Thyroid gland (tissue), 4 donors: Measurements from ENCODE around the gene EIF3A. TPM values are rescaled to one million over a fixed set of nuclear protein-coding genes. Genes with fewer than 3 reads are reported as not detected.

Experiments used
- DNase-seq, 2 donors: peaks; one replicate each; pipeline ENCODE4 v3.0.0-alpha.2; 2019
- H3K27ac ChIP-seq, 3 donors: fragments of 200-600 bp; sonication (generic); 1 replicate in 2 of 3; 2 replicates in 1 of 3; pipeline ENCODE4 v1.5.1; 2016 to 2019; ENCODE audit warnings: mild to moderate bottlenecking in 1 of 3, moderate library complexity in 1 of 3
- H3K27me3 ChIP-seq: fragments of 200-600 bp; sonication (generic); one replicate; pipeline ENCODE4 v1.5.1; 2019
- H3K36me3 ChIP-seq, 2 donors: fragments of 200-600 bp; sonication (generic); one replicate each; pipeline ENCODE4 v1.5.1; 2016 to 2019
- H3K4me1 ChIP-seq, 2 donors: fragments of 200-600 bp; sonication (generic); one replicate each; pipeline ENCODE4 v1.5.1; 2017 to 2019
- H3K4me3 ChIP-seq, 3 donors: fragments of 200-600 bp; sonication (generic); replicated peaks in 1 of 3; 1 replicate in 2 of 3; 2 replicates in 1 of 3; pipeline ENCODE4 v1.5.1; 2016; ENCODE audit warnings: mild to moderate bottlenecking in 1 of 3
- H3K9me3 ChIP-seq: fragments of 200-600 bp; sonication (generic); one replicate; pipeline ENCODE4 v1.5.1; 2017
- POLR2A ChIP-seq, 2 donors: fragments of 450-650 bp; IDR thresholded peaks; one replicate each; pipeline ENCODE4 v1.6.1; 2017; ENCODE audit warnings: antibody characterized with exemption in 2 of 2, mild to moderate bottlenecking in 2 of 2, moderate library complexity in 1 of 2
- WGBS, 2 donors: methylation state at CpG; one replicate each; pipeline ENCODE4 v1.1.5; 2017; 5-methylcytosine and 5-hydroxymethylcytosine counted together
- intact Hi-C: fragments of 100-400 bp; cut with DNase I; formaldehyde crosslinking; loops from one replicate; pipeline ENCODE4 v1.15.1; 2023
- total RNA-seq, 4 donors: library from RNA; depleted of rRNA; stranded (reverse); fragments of >200 nt; gene quantifications; one replicate each; pipeline ENCODE4 v1.2.3, GENCODE V29; 2016
- TF ChIP-seq, protein P1 (sequence below), 6 experiments: fragments of 200-600 bp in 3 of 6; fragments of 450-650 bp in 3 of 6; sonication (generic) in 3 of 6; IDR thresholded peaks; one replicate each; pipeline ENCODE4 v1.5.1; 2016 to 2019; ENCODE audit warnings: antibody characterized with exemption in 6 of 6, mild to moderate bottlenecking in 2 of 6, inconsistent platforms in 1 of 6, moderate library complexity in 1 of 6

The EIF3A gene
- total RNA-seq, 4 donors from 2014 or later, result 85.6 to 113 (median 102) TPM

DNA sequence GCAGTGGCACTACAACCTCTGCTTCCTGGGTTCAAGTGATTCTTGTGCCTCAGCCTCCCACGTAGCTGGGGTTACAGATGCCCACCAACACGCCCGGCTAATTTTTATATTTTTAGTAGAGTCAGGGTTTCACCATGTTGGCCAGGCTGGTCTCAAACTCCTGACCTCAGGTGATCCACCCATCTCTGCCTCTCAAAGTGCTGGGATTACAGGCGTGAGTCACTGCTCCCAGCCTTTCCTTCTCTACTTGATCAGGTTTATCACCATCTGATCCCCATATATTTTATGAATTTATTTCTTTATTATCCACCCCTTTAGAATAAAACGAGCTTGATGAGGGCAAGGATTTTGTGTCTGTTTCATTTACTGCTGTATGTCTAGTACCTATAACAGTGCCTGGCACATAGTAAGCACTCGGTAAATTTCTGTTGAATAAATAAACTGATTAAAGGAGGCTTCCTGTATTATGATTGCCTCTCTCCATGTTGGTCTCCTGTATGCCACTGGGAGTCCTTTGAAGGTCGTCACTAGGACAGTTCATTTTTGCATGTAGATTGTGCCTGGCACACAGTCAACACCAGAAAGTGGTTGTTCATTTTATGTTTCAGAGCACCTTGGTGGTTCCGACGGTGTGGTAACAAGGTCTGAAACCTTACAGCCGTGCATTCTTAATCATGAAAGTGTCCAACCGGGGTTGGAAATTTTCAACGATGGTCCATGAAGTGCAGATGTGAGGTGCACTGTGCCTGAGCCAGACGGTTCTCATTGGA lies 9.6 kb upstream of the EIF3A start:
- Histone ChIP-seq H3K4me1 (no peaks in the 10 kb centered on the region), H3K27me3 (no peaks in the 10 kb centered on the region), H3K9me3 (no peaks in the 10 kb centered on the region), H3K4me3 (no peak overlapping the region), H3K27ac (no peak overlapping the region), H3K36me3 (no peaks in the 10 kb centered on the region)
- intact Hi-C loops, result no loop called here
- WGBS, 2 donors, result 74 to 76% methylated on average over 13 of the region's 13 CpGs
- TF ChIP-seq POLR2A (IDR thresholded peaks at IDR 0.05), result no peak
- TF ChIP-seq, protein P1, sequence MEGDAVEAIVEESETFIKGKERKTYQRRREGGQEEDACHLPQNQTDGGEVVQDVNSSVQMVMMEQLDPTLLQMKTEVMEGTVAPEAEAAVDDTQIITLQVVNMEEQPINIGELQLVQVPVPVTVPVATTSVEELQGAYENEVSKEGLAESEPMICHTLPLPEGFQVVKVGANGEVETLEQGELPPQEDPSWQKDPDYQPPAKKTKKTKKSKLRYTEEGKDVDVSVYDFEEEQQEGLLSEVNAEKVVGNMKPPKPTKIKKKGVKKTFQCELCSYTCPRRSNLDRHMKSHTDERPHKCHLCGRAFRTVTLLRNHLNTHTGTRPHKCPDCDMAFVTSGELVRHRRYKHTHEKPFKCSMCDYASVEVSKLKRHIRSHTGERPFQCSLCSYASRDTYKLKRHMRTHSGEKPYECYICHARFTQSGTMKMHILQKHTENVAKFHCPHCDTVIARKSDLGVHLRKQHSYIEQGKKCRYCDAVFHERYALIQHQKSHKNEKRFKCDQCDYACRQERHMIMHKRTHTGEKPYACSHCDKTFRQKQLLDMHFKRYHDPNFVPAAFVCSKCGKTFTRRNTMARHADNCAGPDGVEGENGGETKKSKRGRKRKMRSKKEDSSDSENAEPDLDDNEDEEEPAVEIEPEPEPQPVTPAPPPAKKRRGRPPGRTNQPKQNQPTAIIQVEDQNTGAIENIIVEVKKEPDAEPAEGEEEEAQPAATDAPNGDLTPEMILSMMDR (IDR thresholded peaks at IDR 0.05), result no peak
- DNase-seq, result no peak

DNA sequence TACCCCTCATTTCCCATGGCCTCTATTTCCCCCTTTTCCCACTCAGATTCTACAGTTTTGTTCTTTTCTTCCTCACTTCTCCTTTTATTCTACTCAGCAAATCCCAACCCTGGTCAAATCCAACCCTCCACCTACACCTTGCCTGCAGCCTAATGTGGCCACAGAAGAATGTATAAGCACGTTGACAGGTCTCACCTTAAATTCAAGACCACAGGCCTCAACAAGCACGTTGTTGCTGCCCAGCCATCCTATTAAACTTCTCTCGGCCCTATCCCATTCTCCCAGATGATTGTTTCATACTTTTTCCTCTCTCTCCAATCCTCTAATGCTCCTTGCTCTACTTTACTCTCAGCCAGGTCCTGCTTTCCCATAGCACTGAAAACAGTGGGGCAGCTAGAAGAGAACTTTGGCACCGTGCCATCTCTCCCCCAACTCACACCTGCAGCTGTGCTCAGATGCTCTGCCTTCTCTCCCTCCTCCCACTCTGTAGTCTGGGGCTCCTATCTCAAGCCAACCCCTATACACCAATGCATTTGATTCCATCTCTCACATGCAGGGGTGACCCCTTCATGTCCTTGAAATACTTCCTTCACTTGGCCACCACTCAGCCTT lies 6.8 kb upstream of the EIF3A start:
- DNase-seq, result no peak
- no peaks in the 10 kb centered on the region for H3K4me1 ChIP-seq
- intact Hi-C loops, result no loop called here
- H3K27me3 ChIP-seq, result no peaks in the 10 kb centered on the region
- no peak for TF ChIP-seq POLR2A (IDR thresholded peaks at IDR 0.05)
- TF ChIP-seq, protein P1 (IDR thresholded peaks at IDR 0.05), result no peak
- no peak overlapping the region for H3K27ac ChIP-seq
- H3K4me3 ChIP-seq, result no peak overlapping the region
- 49 to 52% methylated on average over 4 of the region's 4 CpGs for whole genome bisulfite sequencing, 2 donors
- H3K36me3 ChIP-seq, result no peaks in the 10 kb centered on the region
- H3K9me3 ChIP-seq, result no peaks in the 10 kb centered on the region

DNA sequence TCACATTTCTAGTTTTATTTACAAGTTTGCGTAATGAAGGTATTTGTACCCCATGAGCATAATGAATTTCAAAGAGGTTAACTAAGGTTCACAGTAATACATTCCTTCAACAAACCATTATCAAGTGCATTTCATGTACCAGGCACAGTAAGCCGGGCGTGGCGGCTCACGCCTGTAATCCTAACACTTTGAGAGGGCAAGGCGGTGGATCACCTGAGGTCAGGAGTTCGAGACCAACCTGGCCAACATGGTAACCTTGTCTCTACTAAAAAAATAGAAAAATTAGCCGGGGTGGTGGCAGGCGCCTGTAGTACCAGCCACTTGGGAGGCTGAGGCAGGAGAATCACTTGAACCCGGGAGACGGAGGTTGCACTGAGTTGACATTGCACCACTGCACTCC lies 4.3 kb upstream of the EIF3A start:
- peaks cover 0 to 5% of the 10 kb centered on the region in 2 donors for H3K4me1 ChIP-seq
- no peaks in the 10 kb centered on the region for H3K36me3 ChIP-seq
- 92 to 93% methylated on average over 11 of the region's 11 CpGs for WGBS, 2 donors
- DNase-seq, result no peak
- no peak overlapping the region for H3K27ac ChIP-seq
- no peaks in the 10 kb centered on the region for H3K27me3 ChIP-seq
- H3K9me3 ChIP-seq, result no peaks in the 10 kb centered on the region
- intact Hi-C loops, result no loop called here
- no peak overlapping the region for H3K4me3 ChIP-seq
- TF ChIP-seq POLR2A (IDR thresholded peaks at IDR 0.05), result no peak
- TF ChIP-seq, protein P1 (IDR thresholded peaks at IDR 0.05), result no peak

DNA sequence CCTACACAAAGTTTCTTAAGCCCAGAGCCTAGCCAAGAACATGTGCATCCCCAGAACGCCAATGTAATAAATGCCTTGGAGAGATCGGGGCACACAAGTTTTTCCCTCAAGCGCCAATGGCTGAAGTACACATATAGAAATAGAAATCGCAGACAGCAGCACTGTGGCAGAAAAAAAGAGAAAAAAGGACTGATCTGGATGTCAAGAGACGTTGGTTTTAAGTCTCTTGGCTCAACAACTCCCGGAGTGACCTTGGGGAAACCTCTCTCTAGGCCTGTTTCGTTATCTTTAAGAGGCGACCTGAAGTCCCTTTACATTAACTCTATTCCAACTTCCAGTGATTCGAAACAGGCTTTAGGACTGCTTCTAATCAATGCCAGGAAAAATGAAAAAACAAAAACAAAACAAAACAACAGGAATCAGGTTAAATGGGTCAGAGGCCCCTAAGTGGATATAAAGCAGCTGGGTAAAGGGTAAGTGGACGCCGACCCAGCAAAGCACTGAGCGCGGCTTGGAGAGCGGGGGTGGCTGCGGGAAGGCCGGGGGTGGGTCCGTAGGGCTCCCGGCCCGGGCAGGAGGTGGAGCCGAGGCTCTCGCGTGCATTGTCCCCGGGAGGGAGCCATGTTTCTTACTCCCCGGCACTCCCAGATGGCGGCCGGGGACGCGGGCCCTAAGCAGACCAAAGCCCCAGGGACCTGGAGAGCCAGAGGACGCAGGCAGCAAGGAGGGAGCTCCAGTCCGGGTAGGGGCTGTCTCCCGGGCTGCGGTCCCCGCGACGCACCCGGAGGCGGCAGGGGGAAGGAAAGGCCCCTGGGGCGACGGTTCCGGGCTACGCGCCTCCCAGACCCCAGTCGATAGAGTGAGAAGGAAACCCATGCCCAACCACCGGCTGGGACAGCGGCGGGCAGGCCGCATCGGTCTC lies 757 bp downstream of the EIF3A start:
- Histone ChIP-seq H3K27me3 (no peaks in the 10 kb centered on the region), H3K4me1 (peaks cover 26 to 30% of the 10 kb centered on the region in 2 donors), H3K36me3 (no peaks in the 10 kb centered on the region), H3K27ac (peak overlapping the region; percentile 95 to 99 (median 97)), H3K4me3 (peak overlapping the region; percentile 54 to 73 (median 63)), H3K9me3 (no peaks in the 10 kb centered on the region)
- 0 to 1% methylated on average over 23 of the region's 48 CpGs for WGBS, 2 donors
- intact Hi-C loops, result no loop called here
- TF ChIP-seq POLR2A (IDR thresholded peaks at IDR 0.05), result peak in 1 of 2 donors; percentile 29
- TF ChIP-seq, protein P1 (IDR thresholded peaks at IDR 0.05), result no peak
- DNase-seq, result peak; percentile 83 to 84
